Measurements from ENCODE around the gene SPIN4.
"Not testable (repeated sequence)": the region's sequence is repeated elsewhere in the genome, so short reads cannot be mapped to it uniquely, and the experiment has no call there.

The SPIN4 gene

DNA sequence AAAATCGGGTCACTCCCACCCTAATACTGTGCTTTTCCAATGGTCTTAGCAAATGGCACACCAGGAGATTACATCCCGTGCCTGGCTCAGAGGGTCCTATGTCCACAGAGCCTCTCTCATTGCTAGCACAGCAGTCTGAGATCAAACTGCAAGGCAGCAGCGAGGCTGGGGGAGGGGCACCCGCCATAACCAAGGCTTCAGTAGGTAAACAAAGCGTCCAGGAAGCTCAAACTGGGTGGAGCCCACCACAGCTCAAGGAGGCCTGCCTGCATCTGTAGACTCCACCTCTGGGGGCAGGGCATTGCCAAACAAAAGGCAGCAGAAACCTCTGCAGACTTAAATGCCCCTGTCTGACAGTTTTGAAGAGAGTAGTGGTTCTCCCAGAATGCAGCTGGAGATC, 16.6 kb upstream of the SPIN4 start:
- not testable (repeated sequence) for H3K27ac ChIP-seq; H3K79me2 ChIP-seq (ENCODE audit: insufficient read depth, low read depth); H2AFZ ChIP-seq (ENCODE audit: low read depth); H3K27me3 ChIP-seq (ENCODE audit: insufficient read depth, low read depth); H3K36me3 ChIP-seq (ENCODE audit: insufficient read depth); H4K20me1 ChIP-seq (ENCODE audit: insufficient read depth); H3K9ac ChIP-seq; H3K4me2 ChIP-seq; H3K4me1 ChIP-seq (ENCODE audit: low read depth, poor library complexity, severe bottlenecking); H3K4me3 ChIP-seq (IDR thresholded peaks at IDR 0.05; ENCODE audit: insufficient read depth, low read depth, low read length)

DNA sequence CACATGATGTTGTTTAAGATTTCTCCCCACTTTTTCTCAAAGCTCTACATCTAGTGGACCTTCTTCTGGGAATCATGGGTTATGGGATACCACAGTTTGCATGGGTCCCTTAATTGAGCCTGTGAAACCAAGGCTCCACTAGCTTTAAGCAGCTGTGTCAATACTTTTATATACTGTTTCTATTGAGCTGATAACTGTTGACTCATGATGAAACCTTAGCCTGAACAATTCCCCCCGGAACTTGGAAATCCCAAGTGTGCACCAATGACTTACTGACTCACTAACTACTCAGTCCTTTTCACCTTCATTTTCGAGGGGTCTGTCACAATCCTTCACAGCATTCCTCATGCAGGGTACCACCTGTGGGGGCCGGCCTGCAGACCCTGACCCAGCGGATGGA, 12.7 kb upstream of the SPIN4 start:
- no peak overlapping the region for H3K4me3 ChIP-seq (IDR thresholded peaks at IDR 0.05; ENCODE audit: insufficient read depth, low read depth, low read length)
- TF ChIP-seq, protein P1, sequence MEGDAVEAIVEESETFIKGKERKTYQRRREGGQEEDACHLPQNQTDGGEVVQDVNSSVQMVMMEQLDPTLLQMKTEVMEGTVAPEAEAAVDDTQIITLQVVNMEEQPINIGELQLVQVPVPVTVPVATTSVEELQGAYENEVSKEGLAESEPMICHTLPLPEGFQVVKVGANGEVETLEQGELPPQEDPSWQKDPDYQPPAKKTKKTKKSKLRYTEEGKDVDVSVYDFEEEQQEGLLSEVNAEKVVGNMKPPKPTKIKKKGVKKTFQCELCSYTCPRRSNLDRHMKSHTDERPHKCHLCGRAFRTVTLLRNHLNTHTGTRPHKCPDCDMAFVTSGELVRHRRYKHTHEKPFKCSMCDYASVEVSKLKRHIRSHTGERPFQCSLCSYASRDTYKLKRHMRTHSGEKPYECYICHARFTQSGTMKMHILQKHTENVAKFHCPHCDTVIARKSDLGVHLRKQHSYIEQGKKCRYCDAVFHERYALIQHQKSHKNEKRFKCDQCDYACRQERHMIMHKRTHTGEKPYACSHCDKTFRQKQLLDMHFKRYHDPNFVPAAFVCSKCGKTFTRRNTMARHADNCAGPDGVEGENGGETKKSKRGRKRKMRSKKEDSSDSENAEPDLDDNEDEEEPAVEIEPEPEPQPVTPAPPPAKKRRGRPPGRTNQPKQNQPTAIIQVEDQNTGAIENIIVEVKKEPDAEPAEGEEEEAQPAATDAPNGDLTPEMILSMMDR (conservative IDR thresholded peaks at IDR 0.05; ENCODE audit: low read depth, low read length), result no peak
- no peaks in the 10 kb centered on the region for H3K27me3 ChIP-seq (ENCODE audit: insufficient read depth, low read depth)
- H3K9ac ChIP-seq, result no peak overlapping the region
- no peaks in the 10 kb centered on the region for H4K20me1 ChIP-seq (ENCODE audit: insufficient read depth)
- H3K4me2 ChIP-seq, result no peak overlapping the region
- H3K79me2 ChIP-seq (ENCODE audit: insufficient read depth, low read depth), result no peaks in the 10 kb centered on the region
- no peaks in the 10 kb centered on the region for H3K4me1 ChIP-seq (ENCODE audit: low read depth, poor library complexity, severe bottlenecking)
- H3K36me3 ChIP-seq (ENCODE audit: insufficient read depth), result no peaks in the 10 kb centered on the region
- H2AFZ ChIP-seq (ENCODE audit: low read depth), result no peak overlapping the region
- H3K27ac ChIP-seq, result no peak overlapping the region

DNA sequence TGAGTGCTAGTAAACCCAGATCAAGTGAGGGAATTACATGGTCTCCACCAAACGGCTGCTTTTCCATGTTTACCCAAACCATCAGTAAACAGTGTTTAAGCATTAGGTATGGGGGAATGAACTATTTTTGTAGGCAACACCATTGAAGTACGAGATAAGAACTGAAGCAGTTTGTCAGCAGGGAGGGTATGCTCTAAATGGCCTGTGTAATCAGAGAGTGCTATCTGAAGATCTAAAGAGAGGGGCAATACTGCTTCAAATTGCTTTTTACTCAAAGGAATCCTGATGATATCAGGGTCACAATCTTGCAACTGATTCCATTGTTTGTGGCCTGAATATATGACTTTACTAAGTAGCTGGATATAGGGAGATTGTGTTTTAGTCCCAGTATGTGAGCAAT, 10.4 kb upstream of the SPIN4 start:
- no peak overlapping the region for H2AFZ ChIP-seq (ENCODE audit: low read depth)
- no peaks in the 10 kb centered on the region for H3K27me3 ChIP-seq (ENCODE audit: insufficient read depth, low read depth)

DNA sequence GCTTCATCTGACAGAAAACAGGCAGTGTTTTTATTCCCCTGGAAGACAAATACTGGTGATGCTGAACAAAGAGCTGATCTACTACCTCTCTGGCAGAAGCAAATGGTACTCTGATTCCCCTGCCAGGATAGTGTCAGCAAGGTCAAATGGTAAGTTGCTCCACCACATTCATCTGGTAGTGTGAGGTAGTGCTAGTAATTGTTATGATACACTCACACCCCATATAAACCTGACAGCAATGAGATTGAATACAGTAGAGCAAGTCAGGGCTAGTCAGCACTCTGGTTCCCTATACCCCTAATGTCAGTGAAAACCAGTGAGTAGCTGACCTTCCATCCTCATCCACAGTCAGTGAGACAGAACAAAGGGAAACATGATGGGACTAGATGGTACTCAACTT, 3.4 kb upstream of the SPIN4 start:
- TF ChIP-seq, protein P1 (conservative IDR thresholded peaks at IDR 0.05; ENCODE audit: low read depth, low read length), result no peak
- H3K4me1 ChIP-seq (ENCODE audit: low read depth, poor library complexity, severe bottlenecking), result peaks cover 6% of the 10 kb centered on the region
- no peaks in the 10 kb centered on the region for H3K36me3 ChIP-seq (ENCODE audit: insufficient read depth)
- peaks cover 10% of the 10 kb centered on the region; the same call in 1 of the 2 replicates for H3K79me2 ChIP-seq (ENCODE audit: insufficient read depth, low read depth)
- H3K4me3 ChIP-seq (IDR thresholded peaks at IDR 0.05; ENCODE audit: insufficient read depth, low read depth, low read length), result no peak overlapping the region
- H3K27ac ChIP-seq, result no peak overlapping the region
- no peaks in the 10 kb centered on the region for H3K27me3 ChIP-seq (ENCODE audit: insufficient read depth, low read depth)
- H4K20me1 ChIP-seq (ENCODE audit: insufficient read depth), result no peaks in the 10 kb centered on the region
- no peak overlapping the region for H3K4me2 ChIP-seq
- H2AFZ ChIP-seq (ENCODE audit: low read depth), result no peak overlapping the region
- H3K9ac ChIP-seq, result no peak overlapping the region

More for the DNA sequence above, 10.4 kb upstream of the SPIN4 start:
- Histone ChIP-seq H3K4me1 (ENCODE audit: low read depth, poor library complexity, severe bottlenecking) (no peaks in the 10 kb centered on the region), H3K27ac (no peak overlapping the region), H3K4me2 (no peak overlapping the region), H3K79me2 (ENCODE audit: insufficient read depth, low read depth) (no peaks in the 10 kb centered on the region), H4K20me1 (ENCODE audit: insufficient read depth) (no peaks in the 10 kb centered on the region), H3K4me3 (IDR thresholded peaks at IDR 0.05; ENCODE audit: insufficient read depth, low read depth, low read length) (no peak overlapping the region), H3K36me3 (ENCODE audit: insufficient read depth) (no peaks in the 10 kb centered on the region), H3K9ac (no peak overlapping the region)
- TF ChIP-seq, protein P1 (conservative IDR thresholded peaks at IDR 0.05; ENCODE audit: low read depth, low read length), result no peak

DNA sequence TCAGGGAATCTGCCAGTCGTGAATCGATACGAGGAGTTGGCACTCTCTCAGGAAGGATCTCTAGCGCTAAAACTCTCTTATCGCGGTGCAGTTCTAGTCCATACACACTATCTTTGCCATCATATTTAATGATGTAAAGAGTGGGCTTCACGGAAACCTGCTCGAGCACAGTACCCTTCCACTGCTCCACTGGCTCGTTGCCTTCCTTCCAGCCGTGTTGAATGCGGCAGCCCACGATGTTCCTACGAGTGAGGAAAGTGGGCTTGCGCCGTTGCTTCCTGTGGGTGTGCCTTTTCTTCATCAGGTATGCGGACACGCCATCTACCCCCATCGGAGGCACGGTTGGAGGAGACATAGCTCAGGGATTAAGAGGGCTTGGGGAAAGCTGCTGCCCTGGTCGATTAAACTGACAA, 661 bp downstream of the SPIN4 start:
- Histone ChIP-seq H3K9ac (peak overlapping the region; percentile 71; the same call in 1 of the 2 replicates), H3K27me3 (ENCODE audit: insufficient read depth, low read depth) (no peaks in the 10 kb centered on the region), H3K79me2 (ENCODE audit: insufficient read depth, low read depth) (peaks cover 34% of the 10 kb centered on the region), H2AFZ (ENCODE audit: low read depth) (peak overlapping the region; percentile 73), H4K20me1 (ENCODE audit: insufficient read depth) (no peaks in the 10 kb centered on the region), H3K4me1 (ENCODE audit: low read depth, poor library complexity, severe bottlenecking) (peaks cover 21% of the 10 kb centered on the region), H3K4me3 (IDR thresholded peaks at IDR 0.05; ENCODE audit: insufficient read depth, low read depth, low read length) (no peak overlapping the region), H3K27ac (peak overlapping the region; percentile 84), H3K4me2 (peak overlapping the region; percentile 78), H3K36me3 (ENCODE audit: insufficient read depth) (no peaks in the 10 kb centered on the region)
- TF ChIP-seq, protein P1 (conservative IDR thresholded peaks at IDR 0.05; ENCODE audit: low read depth, low read length), result no peak
